HEK293T (cell line): ENCODE results near the gene SORT1.

ENCODE experiments used
- ARNT ChIP-seq: fragments of 450-650 bp; IDR thresholded peaks from 2 replicates; pipeline ENCODE4 v1.6.1; 2017; ENCODE audit warnings: mild to moderate bottlenecking
- BHLHE40 ChIP-seq: fragments of 450-650 bp; IDR thresholded peaks from 2 replicates; pipeline ENCODE4 v1.6.1; 2016; ENCODE audit warnings: mild to moderate bottlenecking, moderate library complexity, borderline replicate concordance
- CTBP1 ChIP-seq: fragments of 450-650 bp; IDR thresholded peaks from 2 replicates; pipeline ENCODE4 v1.6.1; 2016; ENCODE audit warnings: borderline replicate concordance
- FOXA1 ChIP-seq: fragments of 450-650 bp; IDR thresholded peaks from 2 replicates; pipeline ENCODE4 v1.6.1; 2016; ENCODE audit warnings: mild to moderate bottlenecking
- FOXK2 ChIP-seq: fragments of 450-650 bp; IDR thresholded peaks from 2 replicates; pipeline ENCODE4 v1.6.1; 2016; ENCODE audit warnings: mild to moderate bottlenecking
- FOXM1 ChIP-seq: fragments of 450-650 bp; IDR thresholded peaks from 2 replicates; pipeline ENCODE4 v1.6.1; 2017; ENCODE audit warnings: mild to moderate bottlenecking, borderline replicate concordance
- LEF1 ChIP-seq: fragments of 450-650 bp; IDR thresholded peaks from 2 replicates; pipeline ENCODE4 v1.6.1; 2017; ENCODE audit warnings: mild to moderate bottlenecking, borderline replicate concordance
- NFRKB ChIP-seq: fragments of 450-650 bp; IDR thresholded peaks from 2 replicates; pipeline ENCODE4 v1.6.1; 2016; ENCODE audit warnings: mild to moderate bottlenecking, moderate library complexity
- SP1 ChIP-seq: fragments of 450-650 bp; IDR thresholded peaks from 2 replicates; pipeline ENCODE4 v1.6.1; 2017
- SUZ12 ChIP-seq: fragments of 450-650 bp; IDR thresholded peaks from 2 replicates; pipeline ENCODE4 v1.6.1; 2016; ENCODE audit warnings: mild to moderate bottlenecking
- TARDBP ChIP-seq: fragments of 450-650 bp; IDR thresholded peaks from 2 replicates; pipeline ENCODE4 v1.6.1; 2016
- ZNF384 ChIP-seq: fragments of 450-650 bp; IDR thresholded peaks from 2 replicates; pipeline ENCODE4 v1.6.1; 2016

GRCh38 chr1:109433322-109433721 is 35.6 kb upstream of the SORT1 start:
- TF ChIP-seq ZNF384 (no peak), LEF1 (no peak), SP1 (no peak), FOXA1 (no peak), FOXM1 (no peak), SUZ12 (no peak), BHLHE40 (no peak), CTBP1 (no peak), TARDBP (no peak), NFRKB (no peak), FOXK2 (no peak), ARNT (no peak)
